Skeletal muscle satellite cell (primary cell): ENCODE measurements around the gene RGS10.

Source experiments
- H3K27me3 ChIP-seq: 2 replicates; pipeline ENCODE4 v1.7.0; 2013; ENCODE audit warnings: low read length; ENCODE audit not compliant: control insufficient read depth, insufficient read depth
- H3K36me3 ChIP-seq: 2 replicates; pipeline ENCODE4 v1.7.0; 2013; ENCODE audit warnings: mild to moderate bottlenecking, control low read depth, low read length; ENCODE audit not compliant: insufficient read depth
- H3K4me1 ChIP-seq: 2 replicates; pipeline ENCODE4 v1.7.0; 2013; ENCODE audit warnings: low read length; ENCODE audit not compliant: control insufficient read depth, insufficient read depth
- H3K4me2 ChIP-seq: 2 replicates; pipeline ENCODE4 v1.7.0; 2013; ENCODE audit warnings: mild to moderate bottlenecking, low read length
- H3K4me3 ChIP-seq: 2 replicates; pipeline ENCODE4 v1.7.0; 2013; ENCODE audit warnings: low read length
- H3K9ac ChIP-seq: 2 replicates; pipeline ENCODE4 v1.7.0; 2013; ENCODE audit warnings: mild to moderate bottlenecking, low read depth, low read length, moderate library complexity
- H3K9me3 ChIP-seq: replicated peaks from 2 replicates; pipeline ENCODE4 v1.7.0; 2013; ENCODE audit warnings: mild to moderate bottlenecking, control low read depth, low read length

RGS10 gene

GRCh38 chr10:119525116-119525515 lies 17.4 kb downstream of the RGS10 start:
- peaks cover 10% of the 10 kb centered on the region for H3K4me1 ChIP-seq

GRCh38 chr10:119524720-119525070 lies 17.8 kb downstream of the RGS10 start:
- no peak overlapping the region for H3K4me2 ChIP-seq
- no peaks in the 10 kb centered on the region for H3K9me3 ChIP-seq
- no peak overlapping the region for H3K9ac ChIP-seq
- H3K36me3 ChIP-seq = peaks cover 20% of the 10 kb centered on the region
- H3K4me1 ChIP-seq = peaks cover 10% of the 10 kb centered on the region
- H3K27me3 ChIP-seq = no peaks in the 10 kb centered on the region
- H3K4me3 ChIP-seq = no peak overlapping the region

More at GRCh38 chr10:119525116-119525515, 17.4 kb downstream of the RGS10 start:
- Histone ChIP-seq H3K4me2 (no peak overlapping the region), H3K9ac (no peak overlapping the region), H3K36me3 (peaks cover 20% of the 10 kb centered on the region), H3K4me3 (no peak overlapping the region), H3K27me3 (no peaks in the 10 kb centered on the region), H3K9me3 (no peaks in the 10 kb centered on the region)

DNA sequence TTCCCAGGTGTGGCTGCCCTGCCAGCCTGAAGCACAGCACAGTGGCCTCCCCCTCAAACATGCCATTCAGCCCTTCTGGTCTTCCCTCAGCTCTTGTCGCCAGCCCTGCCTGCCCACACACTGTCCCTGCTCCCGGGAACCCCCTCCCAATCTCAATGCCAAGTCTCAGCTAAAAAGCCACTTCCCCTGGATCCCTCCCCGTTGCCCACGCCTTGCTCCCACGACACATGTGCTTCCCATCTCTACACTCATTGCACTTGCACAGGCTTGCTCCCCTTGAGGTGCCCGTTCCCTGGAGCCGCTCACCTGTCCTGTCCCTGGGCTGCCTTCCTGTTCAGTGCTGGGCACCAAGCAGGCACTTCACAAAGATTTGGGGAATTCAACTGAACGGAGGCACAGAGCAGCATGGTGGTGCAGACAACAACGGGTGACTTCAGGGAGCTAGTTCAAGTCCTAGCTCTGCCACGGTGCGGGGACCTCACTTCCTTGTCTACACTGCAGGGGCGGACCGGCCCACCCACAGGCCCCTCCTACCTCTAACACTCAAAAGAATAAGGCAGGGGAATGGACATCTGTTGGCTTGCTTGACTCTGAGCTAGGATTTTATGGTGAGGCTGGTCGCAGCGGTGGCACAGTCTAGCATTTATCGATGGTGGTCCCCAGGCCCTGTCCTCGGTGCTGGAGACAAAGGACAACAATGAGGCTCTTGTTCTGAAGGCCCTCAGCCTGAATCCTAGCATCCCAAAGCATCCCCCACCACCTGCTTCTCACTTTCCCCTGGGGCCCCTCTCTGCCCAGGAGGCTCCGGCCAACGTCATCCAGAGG lies 18.4 kb downstream of the RGS10 start:
- Histone ChIP-seq H3K27me3 (no peaks in the 10 kb centered on the region), H3K4me2 (no peak overlapping the region), H3K9me3 (no peaks in the 10 kb centered on the region), H3K4me1 (peaks cover 10% of the 10 kb centered on the region), H3K4me3 (no peak overlapping the region), H3K9ac (no peak overlapping the region), H3K36me3 (peaks cover 20% of the 10 kb centered on the region)

GRCh38 chr10:119522747-119523426 lies 19.6 kb downstream of the RGS10 start:
- H3K9ac ChIP-seq = no peak overlapping the region
- peaks cover 20% of the 10 kb centered on the region for H3K36me3 ChIP-seq
- no peaks in the 10 kb centered on the region for H3K9me3 ChIP-seq
- no peak overlapping the region for H3K4me3 ChIP-seq
- no peaks in the 10 kb centered on the region for H3K27me3 ChIP-seq
- H3K4me1 ChIP-seq = peaks cover 12% of the 10 kb centered on the region
- H3K4me2 ChIP-seq = no peak overlapping the region

DNA sequence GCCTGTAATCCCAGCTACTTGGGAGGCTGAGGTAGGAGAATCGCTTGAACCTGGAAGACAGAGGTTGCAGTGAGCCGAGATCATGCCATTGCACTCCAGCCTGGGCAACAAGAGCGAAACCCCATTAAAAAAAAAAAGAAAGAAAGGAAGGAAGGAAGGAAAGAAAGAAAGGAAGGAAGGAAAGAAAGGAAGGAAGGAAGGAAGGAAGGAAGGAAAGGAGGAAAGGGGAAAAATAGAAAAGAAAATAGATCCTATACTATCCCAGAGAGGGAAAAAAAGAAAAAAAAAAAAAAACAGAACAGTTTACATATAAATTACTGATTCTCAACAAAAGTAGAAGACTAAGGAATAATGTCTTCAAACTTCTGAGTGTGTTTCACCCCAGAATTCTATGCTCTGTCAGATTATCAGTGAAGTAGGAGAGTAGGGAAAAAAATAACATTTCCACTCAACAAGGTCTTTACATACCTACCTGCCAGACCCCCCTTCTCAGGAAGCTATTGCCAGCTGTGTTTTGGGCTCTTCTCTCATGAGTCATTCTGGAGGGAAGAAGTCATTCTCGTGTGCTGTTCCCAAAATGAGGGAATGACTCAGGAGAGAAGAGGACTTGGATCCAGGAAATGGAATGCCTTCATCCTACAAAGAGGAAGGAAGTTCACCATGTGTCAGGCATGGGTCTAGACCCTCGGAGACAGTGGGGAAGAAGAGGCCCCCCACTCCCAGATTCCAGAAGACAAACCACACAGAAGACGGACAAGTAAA lies 20.9 kb downstream of the RGS10 start:
- Histone ChIP-seq H3K27me3 (no peaks in the 10 kb centered on the region), H3K4me3 (no peak overlapping the region), H3K9ac (no peak overlapping the region), H3K36me3 (peaks cover 20% of the 10 kb centered on the region), H3K4me2 (no peak overlapping the region), H3K9me3 (no peaks in the 10 kb centered on the region), H3K4me1 (peaks cover 23% of the 10 kb centered on the region)

DNA sequence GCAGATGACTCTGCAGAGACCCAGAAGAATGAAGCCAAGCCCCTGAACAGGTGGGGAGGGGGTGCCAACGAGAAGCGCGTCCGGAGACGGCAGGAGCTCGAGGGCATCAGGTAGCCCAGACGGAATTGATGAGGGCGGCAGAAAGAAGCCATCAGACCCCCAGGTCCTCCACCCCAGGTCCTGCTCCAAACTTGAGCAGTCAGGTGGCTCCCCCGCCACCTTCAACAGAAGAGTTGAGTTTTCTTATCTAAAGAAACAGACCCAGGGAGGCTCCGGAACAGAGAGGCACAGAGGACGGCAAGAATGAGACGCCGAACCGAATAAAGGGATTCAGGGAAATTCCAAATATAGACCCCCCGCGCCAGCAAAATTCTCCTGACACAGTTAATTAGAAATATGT lies 22.2 kb downstream of the RGS10 start:
- Histone ChIP-seq H3K4me1 (peaks cover 23% of the 10 kb centered on the region), H3K9me3 (no peaks in the 10 kb centered on the region), H3K27me3 (no peaks in the 10 kb centered on the region), H3K9ac (no peak overlapping the region), H3K4me3 (no peak overlapping the region), H3K36me3 (peaks cover 22% of the 10 kb centered on the region), H3K4me2 (no peak overlapping the region)

DNA sequence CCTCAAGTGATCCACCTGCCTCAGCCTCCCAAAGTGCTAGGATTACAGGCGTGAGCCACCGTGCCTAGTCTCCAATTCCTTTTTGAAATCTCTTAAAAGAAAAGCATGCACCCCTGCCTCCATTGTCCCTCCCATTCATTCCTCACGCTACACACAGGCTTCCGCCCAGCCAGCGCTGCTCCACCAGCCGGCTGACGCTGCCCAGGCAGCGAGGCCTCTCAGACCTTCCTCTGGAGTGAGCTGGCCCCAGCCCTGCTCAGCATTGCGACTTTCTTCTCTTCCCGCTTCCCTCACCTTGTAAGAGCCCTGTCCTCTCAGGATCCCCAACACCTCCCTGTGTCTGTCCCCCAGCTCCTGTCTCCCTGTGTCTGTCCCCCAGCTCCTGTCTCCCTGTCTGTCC lies 23.6 kb downstream of the RGS10 start:
- peaks cover 17% of the 10 kb centered on the region for H3K36me3 ChIP-seq
- H3K27me3 ChIP-seq = no peaks in the 10 kb centered on the region
- H3K9ac ChIP-seq = no peak overlapping the region
- no peak overlapping the region for H3K4me2 ChIP-seq
- H3K4me1 ChIP-seq = peaks cover 23% of the 10 kb centered on the region
- no peaks in the 10 kb centered on the region for H3K9me3 ChIP-seq
- no peak overlapping the region for H3K4me3 ChIP-seq

- no peaks in the 10 kb centered on the region for H3K27me3 ChIP-seq
- peaks cover 23% of the 10 kb centered on the region for H3K4me1 ChIP-seq
- H3K9ac ChIP-seq = no peak overlapping the region
- H3K36me3 ChIP-seq = peaks cover 12% of the 10 kb centered on the region
- no peak overlapping the region for H3K4me2 ChIP-seq
- no peak overlapping the region for H3K4me3 ChIP-seq
- H3K9me3 ChIP-seq = no peaks in the 10 kb centered on the region
These were observed 24.3 kb downstream of the RGS10 start for GRCh38 chr10:119518176-119518575.

GRCh38 chr10:119517235-119518141 lies 25.0 kb downstream of the RGS10 start:
- Histone ChIP-seq H3K9ac (no peak overlapping the region), H3K9me3 (no peaks in the 10 kb centered on the region), H3K36me3 (peaks cover 10% of the 10 kb centered on the region), H3K27me3 (no peaks in the 10 kb centered on the region), H3K4me3 (no peak overlapping the region), H3K4me1 (peaks cover 23% of the 10 kb centered on the region), H3K4me2 (no peak overlapping the region)

DNA sequence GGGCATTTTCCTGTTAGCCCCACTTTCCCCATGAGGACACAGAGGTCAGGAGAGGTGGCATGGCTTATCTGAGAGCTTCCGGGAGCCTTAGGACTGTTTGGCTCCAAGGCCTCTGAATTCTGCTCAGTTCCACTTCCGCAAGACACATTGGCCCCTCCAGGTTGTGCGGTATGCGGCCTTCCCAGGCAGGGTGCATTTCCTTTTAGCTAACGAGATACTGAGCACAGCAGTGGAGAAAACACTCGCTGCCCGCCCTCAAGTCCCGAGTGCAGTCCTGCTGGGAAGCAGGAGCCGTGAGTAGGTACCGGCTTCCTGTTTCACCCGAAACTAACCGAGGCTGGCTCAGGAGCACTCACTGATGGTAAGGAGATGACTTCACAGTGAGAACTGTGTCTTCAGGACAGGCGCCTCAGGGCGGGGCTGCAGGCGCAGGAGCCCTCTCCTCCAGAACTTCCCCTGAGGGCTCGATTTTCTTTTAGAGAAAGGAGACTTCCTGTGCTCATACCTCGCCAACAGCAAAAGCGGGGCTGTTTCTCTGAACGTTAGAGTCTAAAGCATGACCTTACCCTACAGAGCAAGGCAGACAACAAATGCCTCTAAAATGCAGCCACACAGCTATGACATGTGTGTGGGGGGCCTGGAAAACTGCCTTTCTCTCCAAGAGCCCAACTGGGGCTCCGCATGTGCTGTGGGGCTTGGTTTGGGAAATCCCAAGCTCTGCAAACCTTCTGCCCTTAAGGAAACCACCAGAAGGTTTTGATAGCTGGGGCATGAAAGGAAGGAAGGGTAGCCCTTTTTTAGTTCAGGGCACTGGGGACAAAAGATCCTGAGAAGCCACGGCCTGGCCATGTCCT lies 25.9 kb downstream of the RGS10 start:
- H3K9me3 ChIP-seq = no peaks in the 10 kb centered on the region
- no peak overlapping the region for H3K4me3 ChIP-seq
- peaks cover 16% of the 10 kb centered on the region for H3K4me1 ChIP-seq
- no peak overlapping the region for H3K4me2 ChIP-seq
- peaks cover 12% of the 10 kb centered on the region for H3K36me3 ChIP-seq
- no peaks in the 10 kb centered on the region for H3K27me3 ChIP-seq
- H3K9ac ChIP-seq = no peak overlapping the region
